GM12878 (cell line): ENCODE results near the gene S100A8. TPM values are rescaled to one million over a fixed set of nuclear protein-coding genes. Genes with fewer than 3 reads are reported as not detected.

Source experiments
- ATAC-seq: fragments of 200-7000 bp; cut with Tn5 transposase; 3 replicates; pipeline ENCODE4 v1.9.1; 2020; ENCODE audit warnings: mild to moderate bottlenecking, moderate library complexity
- BruUV-seq: library from RNA; stranded (reverse); fragments of 400-500 nt; replicated peaks from 2 replicates; lab custom pipeline; 2021; lab: Mats Ljungman, UMichigan
- CTCF ChIA-PET: fragments of 300-600 bp; sonication (Branson Sonifier 250); formaldehyde crosslinking; extraction: SDS; loops from one replicate; lab custom pipeline; 2021; ENCODE audit warnings: inconsistent platforms; lab: Yijun Ruan, JAX
- POLR2A ChIA-PET: fragments of 350-600 bp; formaldehyde crosslinking; extraction: SDS; loops from one replicate; lab custom pipeline; 2021; ENCODE audit warnings: inconsistent platforms; lab: Charles Lee
- RAD21 ChIA-PET: fragments of 300-600 bp; sonication (Branson Sonifier 250); formaldehyde crosslinking; loops from one replicate; lab custom pipeline; 2023; ENCODE audit warnings: antibody characterized with exemption; ENCODE audit not compliant: unreplicated experiment; lab: Charles Lee
- SMC1A ChIA-PET: fragments of 300-600 bp; sonication (Branson Sonifier 250); formaldehyde crosslinking; loops from one replicate; lab custom pipeline; 2023; ENCODE audit not compliant: unreplicated experiment, uncharacterized antibody; lab: Charles Lee
- DNase-seq: peaks from one replicate; pipeline ENCODE4 v3.0.0-alpha.2; 2011; ENCODE audit warnings: low read depth, low spot score
- FAIRE-seq: peaks from 3 replicates; lab custom pipeline; 2011; peaks lifted over from hg19 to GRCh38; lab: Jason Lieb, UNC
- H2AFZ ChIP-seq: 2 replicates; pipeline ENCODE4 v1.6.0; 2011; ENCODE audit warnings: low read depth, low read length, control low read depth; ENCODE audit not compliant: control insufficient read depth
- H3K27ac ChIP-seq: 2 replicates; pipeline ENCODE4 v1.5.1; 2011; ENCODE audit warnings: control low read depth; ENCODE audit not compliant: control insufficient read depth, insufficient read depth
- H3K27me3 ChIP-seq, 2 experiments: replicated peaks in 1 of 2; 2 replicates each; pipeline versions ENCODE4 v1.6.0 to v1.6.1; 2011; ENCODE audit warnings: low read length in 1 of 2; ENCODE audit not compliant: control insufficient read depth in 2 of 2, insufficient read depth in 2 of 2
- H3K36me3 ChIP-seq, 2 experiments: 2 replicates each; pipeline ENCODE4 v1.5.1; 2011; ENCODE audit warnings: low read length in 1 of 2; ENCODE audit not compliant: control insufficient read depth in 2 of 2, insufficient read depth in 2 of 2
- H3K4me1 ChIP-seq: 2 replicates; pipeline ENCODE4 v1.6.1; 2011; ENCODE audit warnings: mild to moderate bottlenecking, low read length, moderate library complexity, mixed read lengths; ENCODE audit not compliant: control insufficient read depth, insufficient read depth
- H3K4me2 ChIP-seq: 2 replicates; pipeline ENCODE4 v1.6.0; 2011; ENCODE audit warnings: control low read depth; ENCODE audit not compliant: control insufficient read depth, insufficient read depth
- H3K4me3 ChIP-seq: fragments of 200-600 bp; sonication (generic); 2 replicates; pipeline ENCODE4 v1.5.1; 2016
- H3K79me2 ChIP-seq: 2 replicates; pipeline ENCODE4 v1.6.0; 2011; ENCODE audit warnings: low read length; ENCODE audit not compliant: control insufficient read depth, insufficient read depth
- H3K9ac ChIP-seq: 2 replicates; pipeline ENCODE4 v1.8.0; 2011; ENCODE audit warnings: low read length, control low read depth, mixed read lengths; ENCODE audit not compliant: control insufficient read depth, insufficient read depth
- H3K9me3 ChIP-seq: replicated peaks from 3 replicates; pipeline ENCODE4 v1.5.1; 2011; ENCODE audit warnings: mild to moderate bottlenecking, low read length; ENCODE audit not compliant: control insufficient read depth, insufficient read depth
- H4K20me1 ChIP-seq: 2 replicates; pipeline ENCODE4 v1.6.0; 2011; ENCODE audit not compliant: control insufficient read depth, insufficient read depth
- CREB1 ChIP-seq: IDR thresholded peaks from 2 replicates; pipeline ENCODE4 v1.6.1; 2012; ENCODE audit warnings: low read depth, mild to moderate bottlenecking, inconsistent platforms
- EP300 ChIP-seq, 2 experiments: fragments of 150-350 bp in 1 of 2; IDR thresholded peaks; 2 replicates each; pipeline ENCODE4 v1.6.1; 2011 to 2012; ENCODE audit warnings: low read depth in 2 of 2, low read length in 2 of 2, borderline replicate concordance in 1 of 2, improper control_type of control experiment in 1 of 2, inconsistent platforms in 1 of 2; ENCODE audit not compliant: control insufficient read depth in 1 of 2
- NRF1 ChIP-seq: conservative IDR thresholded peaks from 2 replicates; pipeline ENCODE4 v1.6.1; 2011; ENCODE audit warnings: mild to moderate bottlenecking, low read depth, low read length, improper control_type of control experiment
- ZNF622 ChIP-seq: fragments of 450-650 bp; IDR thresholded peaks from 2 replicates; pipeline ENCODE4 v1.6.1; 2017; ENCODE audit warnings: mild to moderate bottlenecking, inconsistent platforms
- WGBS: methylation state at CpG from one replicate; pipeline ENCODE4 v1.1.6; 2016; ENCODE audit warnings: low lambda C conversion rate; ENCODE audit not compliant: insufficient replicate concordance, insufficient coverage; ENCODE audit errors: missing lambda C conversion rate; 5-methylcytosine and 5-hydroxymethylcytosine counted together
- in situ Hi-C: fragments of 300-500 bp; cut with MboI; formaldehyde crosslinking; loops from 9 replicates; pipeline ENCODE4 v1.14.3; 2018; ENCODE audit warnings: mixed read lengths
- intact Hi-C: fragments of 100-400 bp; cut with micrococcal nuclease; formaldehyde crosslinking; loops from one replicate; pipeline ENCODE4 v1.14.2; 2022; ENCODE audit not compliant: unreplicated experiment
- polyA plus RNA-seq, 11 experiments: library from polyadenylated mRNA; depleted of rRNA in 4 of 11; unstranded in 6 of 11; stranded (reverse) in 5 of 11; fragments of >200 nt; fragmentation: Nextera tagmentation in 4 of 11; fragmentation: Illumina TruSeq in 1 of 11; extraction: Ambion mirVana in 4 of 11; extraction: Trizol in 1 of 11; gene quantifications; 1 replicate in 1 of 11; 2 replicates in 10 of 11; pipeline versions ENCODE4 v1.2.1 to v1.2.3, GENCODE V29; 2011 to 2016; ENCODE audit warnings: inconsistent platforms in 2 of 11, missing spikeins in 2 of 11, low read depth in 1 of 11
- total RNA-seq, 4 experiments: library from RNA; depleted of rRNA in 3 of 4; stranded (reverse); fragments of >200 nt in 3 of 4; fragmentation: Illumina TruSeq in 1 of 4; extraction: Trizol in 1 of 4; gene quantifications; 2 replicates each; pipeline versions ENCODE4 v1.2.1 to v1.2.3, GENCODE V29; 2013 to 2021

Gene S100A8
- total and polyA plus RNA-seq, 10 of the 15 experiments (the other 5 are each of a cell fraction or from before 2014, with no cell fraction given) = 0.28 TPM; not detected in 9

DNA sequence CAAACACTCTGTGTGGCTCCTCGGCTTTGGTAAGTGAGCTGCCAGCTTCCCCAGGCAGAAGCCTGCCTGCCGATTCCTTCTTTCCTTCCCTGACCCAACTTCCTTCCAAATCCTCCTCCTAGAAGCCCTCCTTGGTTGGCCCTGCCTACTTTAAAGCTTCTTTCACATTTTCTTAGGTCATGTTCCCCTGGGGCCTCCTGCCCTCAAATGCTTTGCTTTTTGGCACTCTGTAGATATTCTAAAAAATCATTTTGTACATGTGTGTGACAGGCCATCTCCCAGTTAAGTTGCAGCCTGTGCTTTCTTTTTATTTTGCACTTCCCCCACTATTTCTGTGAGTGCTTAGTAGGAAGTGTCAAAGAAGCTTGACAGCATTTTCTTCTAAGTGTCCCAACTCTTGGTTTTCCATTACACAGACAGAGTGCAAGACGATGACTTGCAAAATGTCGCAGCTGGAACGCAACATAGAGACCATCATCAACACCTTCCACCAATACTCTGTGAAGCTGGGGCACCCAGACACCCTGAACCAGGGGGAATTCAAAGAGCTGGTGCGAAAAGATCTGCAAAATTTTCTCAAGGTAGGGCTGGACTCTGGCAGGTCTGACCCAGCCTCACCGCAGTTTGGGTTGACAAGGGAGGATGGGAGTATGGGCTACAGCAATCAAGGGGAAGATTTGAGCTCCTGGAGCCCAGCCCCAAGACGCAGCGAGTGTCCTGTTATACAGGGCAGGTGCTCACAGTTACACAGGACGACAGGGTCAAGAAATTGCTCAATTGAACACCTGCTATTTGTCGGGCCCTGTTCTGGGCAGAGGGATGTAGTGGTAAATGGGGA lies 32.8 kb downstream of the S100A8 start, which contains the start of gene S100A9:
Gene S100A9 (plus strand): TSS at position 2 of the 838 bp plus-strand sequence. CDS start 430 bp downstream, at position 432.
- ChIA-PET SMC1A (interaction anchor here (3.1 kb wide), 1 partner anchor 137 kb away, joined by 14 read pairs; no protein-coding TSS in a partner anchor), POLR2A (interaction anchor here (0.5 kb wide), 1 partner anchor 140 kb away, joined by 4 read pairs; no protein-coding TSS in a partner anchor), CTCF (interaction anchor here (1.2 to 2.7 kb wide), 8 partner anchors 15 to 211 kb away, joined by 3 to 41 read pairs (median 4); no protein-coding TSS in a partner anchor), RAD21 (interaction anchor here (0.6 to 2.8 kb wide), 3 partner anchors 11 to 293 kb away, joined by 4 to 18 read pairs (median 4); no protein-coding TSS in a partner anchor)
- no peaks in the 10 kb centered on the region for H3K36me3 ChIP-seq
- no peak within 1 kb of the TSS for H2AFZ ChIP-seq
- H3K4me1 ChIP-seq = peaks cover 6% of the 10 kb centered on the region
- H3K9me3 ChIP-seq = no peaks in the 10 kb centered on the region
- no peak within 1 kb of the TSS for H3K27ac ChIP-seq
- H4K20me1 ChIP-seq = no peaks in the 10 kb centered on the region
- H3K9ac ChIP-seq = no peak within 1 kb of the TSS
- DNase-seq (no peak), ATAC-seq (no peak), FAIRE-seq (no peak)
- no peak within 1 kb of the TSS for H3K4me2 ChIP-seq
- in situ Hi-C loops = no loop called here
- WGBS = 41% methylated on average over 11 of the region's 11 CpGs
- TF ChIP-seq NRF1 (no peak), ZNF622 (no peak), CREB1 (no peak), EP300 (IDR thresholded peaks at IDR 0.05; ENCODE audit: borderline replicate concordance in 1 of 2, control insufficient read depth in 1 of 2, low read depth in 2 of 2, low read length in 2 of 2) (no peak)
- no peaks in the 10 kb centered on the region for H3K79me2 ChIP-seq
- intact Hi-C loops = no loop called here
- BruUV-seq = no TSS peak
- H3K27me3 ChIP-seq = no peaks in the 10 kb centered on the region
- H3K4me3 ChIP-seq = no peak within 1 kb of the TSS
